ENCODE results near the gene NSG1.

NSG1 gene

DNA sequence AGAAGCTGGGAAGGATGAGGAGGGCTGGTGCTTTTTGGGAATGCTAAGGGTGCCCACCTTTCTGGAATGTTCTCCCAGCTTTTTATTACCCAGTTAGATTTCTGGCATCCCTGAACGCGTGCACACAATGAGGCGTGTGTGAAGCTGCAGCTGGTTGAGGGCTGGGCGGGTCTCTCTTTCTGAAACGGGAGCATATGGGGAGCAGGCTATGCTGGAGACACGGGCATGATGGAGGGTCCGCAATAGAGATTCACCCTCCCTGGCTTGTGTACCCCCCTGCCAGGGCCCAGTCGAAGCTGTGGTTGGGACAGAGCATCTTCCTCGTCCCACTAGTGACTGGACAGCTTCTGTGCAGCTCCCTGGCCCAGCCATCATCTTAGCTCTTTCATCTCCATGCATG, 8.5 kb downstream of the NSG1 start:
- DNase-seq (ENCODE audit: low read depth in 1 of 2, low spot score in 1 of 2): no peak
- Histone ChIP-seq H3K4me3 (replicated peaks; ENCODE audit: insufficient read depth, low read length) (no peak overlapping the region), H3K27me3 (ENCODE audit: insufficient read depth, poor library complexity, severe bottlenecking) (peaks cover 18% of the 10 kb centered on the region), H3K27ac (replicated peaks) (no peak overlapping the region)
- TF ChIP-seq, protein P1, sequence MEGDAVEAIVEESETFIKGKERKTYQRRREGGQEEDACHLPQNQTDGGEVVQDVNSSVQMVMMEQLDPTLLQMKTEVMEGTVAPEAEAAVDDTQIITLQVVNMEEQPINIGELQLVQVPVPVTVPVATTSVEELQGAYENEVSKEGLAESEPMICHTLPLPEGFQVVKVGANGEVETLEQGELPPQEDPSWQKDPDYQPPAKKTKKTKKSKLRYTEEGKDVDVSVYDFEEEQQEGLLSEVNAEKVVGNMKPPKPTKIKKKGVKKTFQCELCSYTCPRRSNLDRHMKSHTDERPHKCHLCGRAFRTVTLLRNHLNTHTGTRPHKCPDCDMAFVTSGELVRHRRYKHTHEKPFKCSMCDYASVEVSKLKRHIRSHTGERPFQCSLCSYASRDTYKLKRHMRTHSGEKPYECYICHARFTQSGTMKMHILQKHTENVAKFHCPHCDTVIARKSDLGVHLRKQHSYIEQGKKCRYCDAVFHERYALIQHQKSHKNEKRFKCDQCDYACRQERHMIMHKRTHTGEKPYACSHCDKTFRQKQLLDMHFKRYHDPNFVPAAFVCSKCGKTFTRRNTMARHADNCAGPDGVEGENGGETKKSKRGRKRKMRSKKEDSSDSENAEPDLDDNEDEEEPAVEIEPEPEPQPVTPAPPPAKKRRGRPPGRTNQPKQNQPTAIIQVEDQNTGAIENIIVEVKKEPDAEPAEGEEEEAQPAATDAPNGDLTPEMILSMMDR (IDR thresholded peaks at IDR 0.05; ENCODE audit: insufficient read depth, low read length): no peak
- TF ChIP-seq SPI1 (IDR thresholded peaks at IDR 0.05; ENCODE audit: borderline replicate concordance, low read depth) (no peak), POLR2AphosphoS5 (IDR thresholded peaks at IDR 0.05; ENCODE audit: low read depth) (no peak), GABPA (IDR thresholded peaks at IDR 0.05; ENCODE audit: low read depth) (no peak)
- TF ChIP-seq, protein P2, sequence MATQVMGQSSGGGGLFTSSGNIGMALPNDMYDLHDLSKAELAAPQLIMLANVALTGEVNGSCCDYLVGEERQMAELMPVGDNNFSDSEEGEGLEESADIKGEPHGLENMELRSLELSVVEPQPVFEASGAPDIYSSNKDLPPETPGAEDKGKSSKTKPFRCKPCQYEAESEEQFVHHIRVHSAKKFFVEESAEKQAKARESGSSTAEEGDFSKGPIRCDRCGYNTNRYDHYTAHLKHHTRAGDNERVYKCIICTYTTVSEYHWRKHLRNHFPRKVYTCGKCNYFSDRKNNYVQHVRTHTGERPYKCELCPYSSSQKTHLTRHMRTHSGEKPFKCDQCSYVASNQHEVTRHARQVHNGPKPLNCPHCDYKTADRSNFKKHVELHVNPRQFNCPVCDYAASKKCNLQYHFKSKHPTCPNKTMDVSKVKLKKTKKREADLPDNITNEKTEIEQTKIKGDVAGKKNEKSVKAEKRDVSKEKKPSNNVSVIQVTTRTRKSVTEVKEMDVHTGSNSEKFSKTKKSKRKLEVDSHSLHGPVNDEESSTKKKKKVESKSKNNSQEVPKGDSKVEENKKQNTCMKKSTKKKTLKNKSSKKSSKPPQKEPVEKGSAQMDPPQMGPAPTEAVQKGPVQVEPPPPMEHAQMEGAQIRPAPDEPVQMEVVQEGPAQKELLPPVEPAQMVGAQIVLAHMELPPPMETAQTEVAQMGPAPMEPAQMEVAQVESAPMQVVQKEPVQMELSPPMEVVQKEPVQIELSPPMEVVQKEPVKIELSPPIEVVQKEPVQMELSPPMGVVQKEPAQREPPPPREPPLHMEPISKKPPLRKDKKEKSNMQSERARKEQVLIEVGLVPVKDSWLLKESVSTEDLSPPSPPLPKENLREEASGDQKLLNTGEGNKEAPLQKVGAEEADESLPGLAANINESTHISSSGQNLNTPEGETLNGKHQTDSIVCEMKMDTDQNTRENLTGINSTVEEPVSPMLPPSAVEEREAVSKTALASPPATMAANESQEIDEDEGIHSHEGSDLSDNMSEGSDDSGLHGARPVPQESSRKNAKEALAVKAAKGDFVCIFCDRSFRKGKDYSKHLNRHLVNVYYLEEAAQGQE (IDR thresholded peaks at IDR 0.05; ENCODE audit: insufficient replicate concordance, low read depth): no peak

DNA sequence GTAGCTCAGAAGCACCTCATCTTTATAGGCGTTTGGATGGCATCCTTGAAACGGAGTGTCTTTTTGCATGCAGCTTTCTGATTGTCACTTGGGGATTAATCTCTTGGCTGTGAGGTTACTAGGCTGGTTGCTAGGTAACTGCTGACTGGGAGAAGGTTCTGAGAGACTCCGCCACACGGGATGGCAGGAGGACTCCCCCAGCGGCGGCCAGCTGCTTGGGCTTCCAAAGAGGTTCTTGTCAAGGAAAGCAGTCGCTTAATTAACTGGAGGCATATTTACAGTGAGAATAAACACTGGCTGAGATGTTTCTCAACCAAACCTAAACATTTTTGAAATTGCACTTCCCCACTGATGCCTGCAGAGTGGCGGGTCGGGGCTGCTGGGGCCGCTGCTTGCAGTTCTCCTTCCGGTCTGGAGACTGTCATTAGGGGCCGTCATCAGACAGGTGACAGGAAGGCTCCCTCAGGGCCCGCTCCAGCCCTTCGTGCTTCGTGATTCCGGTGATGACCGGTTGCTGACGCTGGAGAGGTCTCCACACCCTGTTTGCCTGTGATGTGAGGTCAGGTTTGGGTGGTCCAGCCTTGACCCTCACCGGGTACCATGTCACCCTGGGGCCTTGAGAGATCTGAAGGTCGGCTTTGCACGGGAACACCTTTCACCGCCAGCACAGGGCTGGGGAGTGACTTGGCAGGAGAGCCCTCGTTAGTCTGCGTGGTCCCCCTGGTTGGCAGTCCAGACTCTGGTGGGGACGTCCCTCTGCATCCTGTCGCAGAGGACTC, 9.1 kb downstream of the NSG1 start:
- peaks cover 18% of the 10 kb centered on the region for H3K27me3 ChIP-seq (ENCODE audit: insufficient read depth, poor library complexity, severe bottlenecking)
- peak; percentile 48; the same call in 1 of the 2 replicates for TF ChIP-seq SPI1 (IDR thresholded peaks at IDR 0.05; ENCODE audit: borderline replicate concordance, low read depth)
- TF ChIP-seq, protein P1 (IDR thresholded peaks at IDR 0.05; ENCODE audit: insufficient read depth, low read length): no peak
- H3K4me3 ChIP-seq (replicated peaks; ENCODE audit: insufficient read depth, low read length): no peak overlapping the region
- H3K27ac ChIP-seq (replicated peaks): no peak overlapping the region
- DNase-seq (ENCODE audit: low read depth in 1 of 2, low spot score in 1 of 2): peak in 1 of 2 experiments; percentile 57

DNA sequence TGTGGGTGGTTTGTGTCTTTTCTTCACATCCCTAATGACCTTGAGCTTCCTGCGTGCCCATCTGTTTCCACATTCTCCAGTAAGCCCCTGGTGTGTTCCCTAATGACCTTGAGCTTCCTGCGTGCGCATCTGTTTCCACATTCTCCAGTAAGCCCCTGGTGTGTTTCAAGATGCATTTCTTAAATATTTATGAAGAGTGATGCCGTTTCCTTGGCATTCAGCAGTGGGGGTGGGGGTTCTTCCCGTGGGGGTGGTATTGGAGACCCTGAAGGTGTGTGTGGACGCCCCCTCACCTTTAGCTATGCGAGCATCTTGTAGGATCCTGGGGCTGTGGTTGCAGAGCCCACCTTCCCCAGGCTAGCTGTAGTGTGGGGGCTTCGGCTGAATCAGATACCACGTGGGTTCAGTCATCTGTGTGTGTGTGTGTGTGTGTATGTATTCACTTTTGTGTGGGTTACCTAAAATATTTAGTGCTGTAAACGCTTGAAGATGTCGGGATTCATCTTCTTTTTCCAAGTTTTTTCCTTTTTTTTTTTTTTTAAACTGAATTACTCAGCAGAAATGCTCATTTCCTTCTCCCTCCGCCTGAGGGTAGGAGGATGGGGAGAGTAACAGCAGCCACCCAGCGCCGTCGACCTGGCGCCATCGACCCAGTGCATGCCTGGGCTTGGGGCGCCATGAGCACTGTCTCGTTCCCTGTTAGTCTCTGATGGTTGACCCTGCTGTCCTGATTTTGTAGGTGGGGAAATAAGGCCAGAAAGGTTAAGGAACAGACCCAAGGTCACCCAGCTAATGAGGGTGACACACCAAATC, 9.9 kb downstream of the NSG1 start:
- TF ChIP-seq, protein P2 (IDR thresholded peaks at IDR 0.05; ENCODE audit: insufficient replicate concordance, low read depth): no peak
- no peak for TF ChIP-seq SPI1 (IDR thresholded peaks at IDR 0.05; ENCODE audit: borderline replicate concordance, low read depth)
- no peak for TF ChIP-seq POLR2AphosphoS5 (IDR thresholded peaks at IDR 0.05; ENCODE audit: low read depth)
- no peak for TF ChIP-seq GABPA (IDR thresholded peaks at IDR 0.05; ENCODE audit: low read depth)
- TF ChIP-seq, protein P1 (IDR thresholded peaks at IDR 0.05; ENCODE audit: insufficient read depth, low read length): no peak
- no peak overlapping the region for H3K4me3 ChIP-seq (replicated peaks; ENCODE audit: insufficient read depth, low read length)
- H3K27ac ChIP-seq (replicated peaks): no peak overlapping the region
- H3K27me3 ChIP-seq (ENCODE audit: insufficient read depth, poor library complexity, severe bottlenecking): peaks cover 16% of the 10 kb centered on the region
- no peak for DNase-seq (ENCODE audit: low read depth in 1 of 2, low spot score in 1 of 2)
